Liver (tissue), 9 donors: Measurements from ENCODE around the gene PHTF2. TPM values are rescaled to one million over a fixed set of nuclear protein-coding genes. Genes with fewer than 3 reads are reported as not detected.

Experiments used
- DNase-seq: peaks from one replicate; pipeline ENCODE4 v3.0.0-alpha.2; 2017; ENCODE audit warnings: low spot score
- H3K27ac ChIP-seq, 2 donors: one replicate each; pipeline ENCODE4 v1.7.0; 2013; ENCODE audit warnings: inconsistent platforms in 2 of 2, low read length in 2 of 2, control low read depth in 1 of 2, low read depth in 1 of 2, mild to moderate bottlenecking in 1 of 2
- H3K27me3 ChIP-seq, 4 donors: one replicate each; pipeline versions ENCODE4 v1.6.1 to v1.7.0; 2013; ENCODE audit warnings: low read length in 3 of 4, inconsistent platforms in 1 of 4, mild to moderate bottlenecking in 1 of 4, moderate library complexity in 1 of 4; ENCODE audit not compliant: control insufficient read depth in 4 of 4, insufficient read depth in 4 of 4
- H3K36me3 ChIP-seq, 4 donors: one replicate each; pipeline versions ENCODE4 v1.6.1 to v1.7.0; 2013; ENCODE audit warnings: low read length in 3 of 4, mild to moderate bottlenecking in 3 of 4, low read depth in 1 of 4, moderate library complexity in 1 of 4; ENCODE audit not compliant: control insufficient read depth in 4 of 4, insufficient read depth in 3 of 4
- H3K4me1 ChIP-seq, 4 donors: one replicate each; pipeline versions ENCODE4 v1.6.1 to v1.7.0; 2013; ENCODE audit warnings: low read length in 3 of 4, mild to moderate bottlenecking in 3 of 4, moderate library complexity in 1 of 4; ENCODE audit not compliant: control insufficient read depth in 4 of 4, insufficient read depth in 4 of 4
- H3K4me3 ChIP-seq, 3 donors: one replicate each; pipeline versions ENCODE4 v1.6.1 to v1.7.0; 2013; ENCODE audit warnings: low read length in 3 of 3, control low read depth in 1 of 3, low read depth in 1 of 3, mild to moderate bottlenecking in 1 of 3
- H3K9ac ChIP-seq, 2 donors: one replicate each; pipeline ENCODE4 v1.7.0; 2013; ENCODE audit warnings: low read length in 2 of 2, mild to moderate bottlenecking in 2 of 2, moderate library complexity in 2 of 2, control low read depth in 1 of 2, low read depth in 1 of 2
- H3K9me3 ChIP-seq, 4 donors: one replicate each; pipeline versions ENCODE4 v1.6.1 to v1.7.0; 2013; ENCODE audit warnings: low read length in 3 of 4; ENCODE audit not compliant: control insufficient read depth in 4 of 4
- ATF3 ChIP-seq: IDR thresholded peaks from 2 replicates; pipeline ENCODE4 v1.6.1; 2016; ENCODE audit warnings: antibody characterized with exemption
- EGR1 ChIP-seq, 2 donors: IDR thresholded peaks; 2 replicates each; pipeline ENCODE4 v1.6.1; 2016 to 2018; ENCODE audit warnings: antibody characterized with exemption in 2 of 2, low read depth in 2 of 2
- FOXA1 ChIP-seq: IDR thresholded peaks from 2 replicates; pipeline ENCODE4 v1.6.1; 2016; ENCODE audit warnings: antibody characterized with exemption
- FOXA2 ChIP-seq: IDR thresholded peaks from 2 replicates; pipeline ENCODE4 v1.6.1; 2016; ENCODE audit warnings: antibody characterized with exemption
- GABPA ChIP-seq, 2 donors: IDR thresholded peaks in 1 of 2; conservative IDR thresholded peaks in 1 of 2; 2 replicates each; pipeline ENCODE4 v1.6.1; 2016; ENCODE audit warnings: antibody characterized with exemption in 2 of 2, mild to moderate bottlenecking in 1 of 2, moderate library complexity in 1 of 2
- HNF4A ChIP-seq, 2 donors: conservative IDR thresholded peaks; 2 replicates each; pipeline ENCODE4 v1.6.1; 2016; ENCODE audit warnings: antibody characterized with exemption in 2 of 2, mild to moderate bottlenecking in 2 of 2
- HNF4G ChIP-seq: IDR thresholded peaks from 2 replicates; pipeline ENCODE4 v1.6.1; 2016; ENCODE audit warnings: antibody characterized with exemption
- JUND ChIP-seq, 2 donors: IDR thresholded peaks; 2 replicates each; pipeline ENCODE4 v1.6.1; 2016; ENCODE audit warnings: antibody characterized with exemption in 2 of 2
- NR2F2 ChIP-seq: IDR thresholded peaks from 2 replicates; pipeline ENCODE4 v1.6.1; 2016; ENCODE audit warnings: antibody characterized with exemption
- RAD21 ChIP-seq, 2 donors: IDR thresholded peaks; 2 replicates each; pipeline ENCODE4 v1.6.1; 2016; ENCODE audit warnings: antibody characterized with exemption in 2 of 2, mild to moderate bottlenecking in 2 of 2
- RXRA ChIP-seq, 2 donors: IDR thresholded peaks; 2 replicates each; pipeline ENCODE4 v1.6.1; 2017 to 2018; ENCODE audit warnings: antibody characterized with exemption in 2 of 2, mild to moderate bottlenecking in 1 of 2
- SP1 ChIP-seq: IDR thresholded peaks from 2 replicates; pipeline ENCODE4 v1.6.1; 2018; ENCODE audit warnings: antibody characterized with exemption, mild to moderate bottlenecking
- TAF1 ChIP-seq: conservative IDR thresholded peaks from 2 replicates; pipeline ENCODE4 v1.6.1; 2016; ENCODE audit warnings: antibody characterized with exemption, mild to moderate bottlenecking
- YY1 ChIP-seq: IDR thresholded peaks from 2 replicates; pipeline ENCODE4 v1.6.1; 2016; ENCODE audit warnings: antibody characterized with exemption, mild to moderate bottlenecking
- WGBS: extraction: QIAGEN DNeasy Blood & Tissue Kit; methylation state at CpG from one replicate; pipeline ENCODE4 v1.1.7; 2013; 5-methylcytosine and 5-hydroxymethylcytosine counted together
- polyA plus RNA-seq, 2 donors: library from polyadenylated mRNA; stranded (reverse) in 1 of 2; unstranded in 1 of 2; fragments of 200-250 nt in 1 of 2; fragments of >200 nt in 1 of 2; fragmentation: Nextera tagmentation in 1 of 2; extraction: Ambion mirVana in 1 of 2; gene quantifications; one replicate each; pipeline versions ENCODE4 v1.2.1 to v1.2.3, GENCODE V29; 2013 to 2015
- total RNA-seq, 2 donors: library from RNA; depleted of rRNA; stranded (reverse); fragments of >200 nt; gene quantifications; one replicate each; pipeline ENCODE4 v1.2.3, GENCODE V29; 2014
- TF ChIP-seq, protein P1 (sequence below): IDR thresholded peaks from 2 replicates; pipeline ENCODE4 v1.6.1; 2016; ENCODE audit warnings: antibody characterized with exemption, mild to moderate bottlenecking
- TF ChIP-seq, protein P2 (sequence below): fragments of 150-350 bp; IDR thresholded peaks from 2 replicates; pipeline ENCODE4 v1.5.1; 2017; ENCODE audit warnings: improper control_type of control experiment, low read depth, low read length; ENCODE audit not compliant: missing input control
- TF ChIP-seq, protein P3 (sequence below): IDR thresholded peaks from 2 replicates; pipeline ENCODE4 v1.6.1; 2016; ENCODE audit warnings: antibody characterized with exemption
- TF ChIP-seq, protein P4 (sequence below): IDR thresholded peaks from 2 replicates; pipeline ENCODE4 v1.6.1; 2016; ENCODE audit warnings: antibody characterized with exemption
- donor health status: healthy.
- donor health status: healthy.
- donor health status: healthy.
- donor health status: healthy.
- donor health status: healthy.

The PHTF2 gene
- total and polyA plus RNA-seq, 4 donors = 2.2 to 7.3 (median 4.7) TPM

- Histone ChIP-seq H3K9me3 (no peaks in the 10 kb centered on the region), H3K27me3 (no peaks in the 10 kb centered on the region), H3K4me3 (no peak overlapping the region), H3K9ac (no peak overlapping the region), H3K4me1 (no peaks in the 10 kb centered on the region), H3K27ac (no peak overlapping the region), H3K36me3 (no peaks in the 10 kb centered on the region)
- 89% methylated on average over 4 of the region's 4 CpGs for WGBS
- DNase-seq = no peak
- TF ChIP-seq, protein P1, sequence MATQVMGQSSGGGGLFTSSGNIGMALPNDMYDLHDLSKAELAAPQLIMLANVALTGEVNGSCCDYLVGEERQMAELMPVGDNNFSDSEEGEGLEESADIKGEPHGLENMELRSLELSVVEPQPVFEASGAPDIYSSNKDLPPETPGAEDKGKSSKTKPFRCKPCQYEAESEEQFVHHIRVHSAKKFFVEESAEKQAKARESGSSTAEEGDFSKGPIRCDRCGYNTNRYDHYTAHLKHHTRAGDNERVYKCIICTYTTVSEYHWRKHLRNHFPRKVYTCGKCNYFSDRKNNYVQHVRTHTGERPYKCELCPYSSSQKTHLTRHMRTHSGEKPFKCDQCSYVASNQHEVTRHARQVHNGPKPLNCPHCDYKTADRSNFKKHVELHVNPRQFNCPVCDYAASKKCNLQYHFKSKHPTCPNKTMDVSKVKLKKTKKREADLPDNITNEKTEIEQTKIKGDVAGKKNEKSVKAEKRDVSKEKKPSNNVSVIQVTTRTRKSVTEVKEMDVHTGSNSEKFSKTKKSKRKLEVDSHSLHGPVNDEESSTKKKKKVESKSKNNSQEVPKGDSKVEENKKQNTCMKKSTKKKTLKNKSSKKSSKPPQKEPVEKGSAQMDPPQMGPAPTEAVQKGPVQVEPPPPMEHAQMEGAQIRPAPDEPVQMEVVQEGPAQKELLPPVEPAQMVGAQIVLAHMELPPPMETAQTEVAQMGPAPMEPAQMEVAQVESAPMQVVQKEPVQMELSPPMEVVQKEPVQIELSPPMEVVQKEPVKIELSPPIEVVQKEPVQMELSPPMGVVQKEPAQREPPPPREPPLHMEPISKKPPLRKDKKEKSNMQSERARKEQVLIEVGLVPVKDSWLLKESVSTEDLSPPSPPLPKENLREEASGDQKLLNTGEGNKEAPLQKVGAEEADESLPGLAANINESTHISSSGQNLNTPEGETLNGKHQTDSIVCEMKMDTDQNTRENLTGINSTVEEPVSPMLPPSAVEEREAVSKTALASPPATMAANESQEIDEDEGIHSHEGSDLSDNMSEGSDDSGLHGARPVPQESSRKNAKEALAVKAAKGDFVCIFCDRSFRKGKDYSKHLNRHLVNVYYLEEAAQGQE = no peak
- TF ChIP-seq FOXA2 (no peak), HNF4A (conservative IDR thresholded peaks at IDR 0.05) (no peak), YY1 (no peak), EGR1 (IDR thresholded peaks at IDR 0.05; ENCODE audit: low read depth in 2 of 2) (no peak)
- TF ChIP-seq, protein P2, sequence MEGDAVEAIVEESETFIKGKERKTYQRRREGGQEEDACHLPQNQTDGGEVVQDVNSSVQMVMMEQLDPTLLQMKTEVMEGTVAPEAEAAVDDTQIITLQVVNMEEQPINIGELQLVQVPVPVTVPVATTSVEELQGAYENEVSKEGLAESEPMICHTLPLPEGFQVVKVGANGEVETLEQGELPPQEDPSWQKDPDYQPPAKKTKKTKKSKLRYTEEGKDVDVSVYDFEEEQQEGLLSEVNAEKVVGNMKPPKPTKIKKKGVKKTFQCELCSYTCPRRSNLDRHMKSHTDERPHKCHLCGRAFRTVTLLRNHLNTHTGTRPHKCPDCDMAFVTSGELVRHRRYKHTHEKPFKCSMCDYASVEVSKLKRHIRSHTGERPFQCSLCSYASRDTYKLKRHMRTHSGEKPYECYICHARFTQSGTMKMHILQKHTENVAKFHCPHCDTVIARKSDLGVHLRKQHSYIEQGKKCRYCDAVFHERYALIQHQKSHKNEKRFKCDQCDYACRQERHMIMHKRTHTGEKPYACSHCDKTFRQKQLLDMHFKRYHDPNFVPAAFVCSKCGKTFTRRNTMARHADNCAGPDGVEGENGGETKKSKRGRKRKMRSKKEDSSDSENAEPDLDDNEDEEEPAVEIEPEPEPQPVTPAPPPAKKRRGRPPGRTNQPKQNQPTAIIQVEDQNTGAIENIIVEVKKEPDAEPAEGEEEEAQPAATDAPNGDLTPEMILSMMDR = no peak
Observed at GRCh38 chr7:77991656-77992055, 193.1 kb downstream of the PHTF2 start.

DNA sequence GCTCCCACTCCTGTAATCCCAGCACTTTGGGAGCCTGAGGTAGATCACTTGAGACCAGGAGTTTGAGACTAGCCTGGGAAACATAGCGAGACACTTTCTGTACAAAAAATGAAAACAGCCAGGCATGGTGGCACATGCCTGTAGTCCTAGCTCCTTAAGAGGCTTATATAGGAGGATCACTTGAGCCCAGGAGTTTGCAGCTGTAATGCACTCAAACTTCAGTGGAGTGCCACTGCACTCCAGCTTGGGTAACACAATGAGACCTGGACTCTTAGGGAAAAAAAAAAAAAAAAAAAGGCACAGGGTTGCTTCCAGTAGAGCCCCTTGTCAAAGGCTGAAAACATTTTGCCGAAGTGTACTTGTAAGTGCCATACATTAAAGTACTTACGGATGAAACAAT is 195.3 kb downstream of the PHTF2 start:
- Histone ChIP-seq H3K27me3 (no peaks in the 10 kb centered on the region), H3K4me3 (no peak overlapping the region), H3K36me3 (no peaks in the 10 kb centered on the region), H3K9ac (no peak overlapping the region), H3K27ac (no peak overlapping the region), H3K9me3 (no peaks in the 10 kb centered on the region), H3K4me1 (no peaks in the 10 kb centered on the region)
- 97% methylated on average over 3 of the region's 3 CpGs for WGBS
- DNase-seq = no peak
- TF ChIP-seq YY1 = no peak
- TF ChIP-seq RAD21 (IDR thresholded peaks at IDR 0.05) = no peak
- TF ChIP-seq ATF3 = no peak
- no peak for TF ChIP-seq TAF1
- TF ChIP-seq NR2F2 = no peak
- TF ChIP-seq EGR1 (IDR thresholded peaks at IDR 0.05; ENCODE audit: low read depth in 2 of 2) = no peak
- TF ChIP-seq FOXA2 = no peak
- TF ChIP-seq, protein P1 = no peak
- TF ChIP-seq JUND (IDR thresholded peaks at IDR 0.05) = no peak
- TF ChIP-seq HNF4A (conservative IDR thresholded peaks at IDR 0.05) = no peak
- TF ChIP-seq, protein P3, sequence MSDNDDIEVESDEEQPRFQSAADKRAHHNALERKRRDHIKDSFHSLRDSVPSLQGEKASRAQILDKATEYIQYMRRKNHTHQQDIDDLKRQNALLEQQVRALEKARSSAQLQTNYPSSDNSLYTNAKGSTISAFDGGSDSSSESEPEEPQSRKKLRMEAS = no peak
- TF ChIP-seq RXRA (IDR thresholded peaks at IDR 0.05) = no peak
- no peak for TF ChIP-seq SP1
- TF ChIP-seq, protein P4, sequence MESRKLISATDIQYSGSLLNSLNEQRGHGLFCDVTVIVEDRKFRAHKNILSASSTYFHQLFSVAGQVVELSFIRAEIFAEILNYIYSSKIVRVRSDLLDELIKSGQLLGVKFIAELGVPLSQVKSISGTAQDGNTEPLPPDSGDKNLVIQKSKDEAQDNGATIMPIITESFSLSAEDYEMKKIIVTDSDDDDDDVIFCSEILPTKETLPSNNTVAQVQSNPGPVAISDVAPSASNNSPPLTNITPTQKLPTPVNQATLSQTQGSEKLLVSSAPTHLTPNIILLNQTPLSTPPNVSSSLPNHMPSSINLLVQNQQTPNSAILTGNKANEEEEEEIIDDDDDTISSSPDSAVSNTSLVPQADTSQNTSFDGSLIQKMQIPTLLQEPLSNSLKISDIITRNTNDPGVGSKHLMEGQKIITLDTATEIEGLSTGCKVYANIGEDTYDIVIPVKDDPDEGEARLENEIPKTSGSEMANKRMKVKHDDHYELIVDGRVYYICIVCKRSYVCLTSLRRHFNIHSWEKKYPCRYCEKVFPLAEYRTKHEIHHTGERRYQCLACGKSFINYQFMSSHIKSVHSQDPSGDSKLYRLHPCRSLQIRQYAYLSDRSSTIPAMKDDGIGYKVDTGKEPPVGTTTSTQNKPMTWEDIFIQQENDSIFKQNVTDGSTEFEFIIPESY = no peak
- TF ChIP-seq GABPA (IDR thresholded peaks at IDR 0.05 in 1 of 2, conservative IDR thresholded peaks at IDR 0.05 in 1 of 2) = no peak
- no peak for TF ChIP-seq FOXA1
- no peak for TF ChIP-seq HNF4G
- TF ChIP-seq, protein P2 = no peak
